ENCODE results near the gene CNPY3. TPM values are rescaled to one million over a fixed set of nuclear protein-coding genes. Genes with fewer than 3 reads are reported as not detected.
A peak's percentile ranks its signal among the peaks of the same experiment; 100 is the strongest.

The CNPY3 gene
- total and polyA plus RNA-seq, 10 of the 15 experiments (the other 5 are each of a cell fraction or from before 2014, with no cell fraction given) = 7.2 to 102 (median 73.6) TPM

DNA sequence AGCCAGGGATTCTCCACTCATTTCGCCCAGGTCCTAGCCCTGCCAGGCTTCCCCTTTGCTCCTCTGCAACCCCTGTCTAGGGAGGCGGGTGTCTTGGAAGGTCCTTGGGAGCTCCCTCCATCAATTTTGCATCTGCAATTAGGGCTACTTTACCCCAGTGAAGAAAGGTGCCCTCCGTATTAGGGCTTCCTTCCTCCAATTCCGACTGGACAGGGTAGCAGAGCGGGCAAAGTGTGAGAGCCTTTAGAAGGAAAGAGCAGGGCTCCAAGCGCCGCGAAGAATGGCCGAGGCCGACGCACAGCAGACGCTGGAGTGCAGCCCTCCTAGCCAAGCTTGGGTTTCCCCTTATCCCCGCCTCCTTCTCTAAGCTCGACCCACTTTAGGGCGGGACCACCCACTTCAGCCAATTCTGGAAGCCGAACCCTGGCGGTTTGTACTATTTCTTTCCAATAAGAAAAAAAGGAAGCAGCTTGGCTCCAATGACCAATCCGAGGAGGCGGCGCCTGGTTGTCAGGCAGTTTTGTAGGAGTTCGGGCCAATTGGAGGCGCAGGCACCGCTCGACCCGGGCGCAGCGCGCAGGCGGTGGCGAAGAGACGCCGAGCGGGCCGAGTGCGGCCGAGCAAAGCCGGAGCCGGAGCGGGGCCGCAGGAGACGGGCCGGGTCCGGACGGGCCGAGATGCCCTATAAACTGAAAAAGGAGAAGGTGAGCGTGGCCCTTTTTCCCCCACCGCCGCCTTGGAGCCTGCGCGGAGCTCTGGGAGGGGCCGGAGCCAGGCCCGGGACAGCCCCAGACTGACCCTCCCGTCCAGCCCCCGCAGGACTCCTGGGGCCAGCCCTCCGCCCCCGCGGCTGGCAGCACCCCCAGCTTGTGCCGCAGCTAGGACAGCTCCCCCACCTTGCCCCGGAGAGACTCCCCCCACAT is 55.0 kb downstream of the CNPY3 start, which contains the start of gene PPP2R5D (continued):
- TF ChIP-seq POLR2A (IDR thresholded peaks at IDR 0.05; ENCODE audit: low read depth, low read length) (peak; percentile 92), EP300 (IDR thresholded peaks at IDR 0.05; ENCODE audit: borderline replicate concordance in 1 of 2, control insufficient read depth in 1 of 2, low read depth in 2 of 2, low read length in 2 of 2) (no peak), ASH2L (IDR thresholded peaks at IDR 0.05; ENCODE audit: borderline replicate concordance, low read depth) (no peak), JUNB (IDR thresholded peaks at IDR 0.05) (no peak), TAF1 (IDR thresholded peaks at IDR 0.05; ENCODE audit: borderline replicate concordance, low read depth, low read length) (peak; percentile 71; the same call in 1 of the 2 replicates), PAX5 (IDR thresholded peaks at IDR 0.05; ENCODE audit: borderline replicate concordance, low read depth, low read length) (no peak), RELA (IDR thresholded peaks at IDR 0.05; ENCODE audit: borderline replicate concordance, partially characterized antibody) (no peak), POU2F2 (IDR thresholded peaks at IDR 0.05; ENCODE audit: borderline replicate concordance, low read depth, low read length) (peak; percentile 77; the same call in 2 of the 3 replicates), NR2F1 (conservative IDR thresholded peaks at IDR 0.05) (peak; percentile 52), ATF7 (IDR thresholded peaks at IDR 0.05; ENCODE audit: low read depth) (no peak), SUZ12 (IDR thresholded peaks at IDR 0.05; ENCODE audit: unreplicated experiment) (no peak), CREB1 (IDR thresholded peaks at IDR 0.05; ENCODE audit: low read depth) (peak; percentile 72)
- TF ChIP-seq, protein P1, sequence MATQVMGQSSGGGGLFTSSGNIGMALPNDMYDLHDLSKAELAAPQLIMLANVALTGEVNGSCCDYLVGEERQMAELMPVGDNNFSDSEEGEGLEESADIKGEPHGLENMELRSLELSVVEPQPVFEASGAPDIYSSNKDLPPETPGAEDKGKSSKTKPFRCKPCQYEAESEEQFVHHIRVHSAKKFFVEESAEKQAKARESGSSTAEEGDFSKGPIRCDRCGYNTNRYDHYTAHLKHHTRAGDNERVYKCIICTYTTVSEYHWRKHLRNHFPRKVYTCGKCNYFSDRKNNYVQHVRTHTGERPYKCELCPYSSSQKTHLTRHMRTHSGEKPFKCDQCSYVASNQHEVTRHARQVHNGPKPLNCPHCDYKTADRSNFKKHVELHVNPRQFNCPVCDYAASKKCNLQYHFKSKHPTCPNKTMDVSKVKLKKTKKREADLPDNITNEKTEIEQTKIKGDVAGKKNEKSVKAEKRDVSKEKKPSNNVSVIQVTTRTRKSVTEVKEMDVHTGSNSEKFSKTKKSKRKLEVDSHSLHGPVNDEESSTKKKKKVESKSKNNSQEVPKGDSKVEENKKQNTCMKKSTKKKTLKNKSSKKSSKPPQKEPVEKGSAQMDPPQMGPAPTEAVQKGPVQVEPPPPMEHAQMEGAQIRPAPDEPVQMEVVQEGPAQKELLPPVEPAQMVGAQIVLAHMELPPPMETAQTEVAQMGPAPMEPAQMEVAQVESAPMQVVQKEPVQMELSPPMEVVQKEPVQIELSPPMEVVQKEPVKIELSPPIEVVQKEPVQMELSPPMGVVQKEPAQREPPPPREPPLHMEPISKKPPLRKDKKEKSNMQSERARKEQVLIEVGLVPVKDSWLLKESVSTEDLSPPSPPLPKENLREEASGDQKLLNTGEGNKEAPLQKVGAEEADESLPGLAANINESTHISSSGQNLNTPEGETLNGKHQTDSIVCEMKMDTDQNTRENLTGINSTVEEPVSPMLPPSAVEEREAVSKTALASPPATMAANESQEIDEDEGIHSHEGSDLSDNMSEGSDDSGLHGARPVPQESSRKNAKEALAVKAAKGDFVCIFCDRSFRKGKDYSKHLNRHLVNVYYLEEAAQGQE (IDR thresholded peaks at IDR 0.05; ENCODE audit: low read depth, low read length) = no peak
- TF ChIP-seq, protein P2, sequence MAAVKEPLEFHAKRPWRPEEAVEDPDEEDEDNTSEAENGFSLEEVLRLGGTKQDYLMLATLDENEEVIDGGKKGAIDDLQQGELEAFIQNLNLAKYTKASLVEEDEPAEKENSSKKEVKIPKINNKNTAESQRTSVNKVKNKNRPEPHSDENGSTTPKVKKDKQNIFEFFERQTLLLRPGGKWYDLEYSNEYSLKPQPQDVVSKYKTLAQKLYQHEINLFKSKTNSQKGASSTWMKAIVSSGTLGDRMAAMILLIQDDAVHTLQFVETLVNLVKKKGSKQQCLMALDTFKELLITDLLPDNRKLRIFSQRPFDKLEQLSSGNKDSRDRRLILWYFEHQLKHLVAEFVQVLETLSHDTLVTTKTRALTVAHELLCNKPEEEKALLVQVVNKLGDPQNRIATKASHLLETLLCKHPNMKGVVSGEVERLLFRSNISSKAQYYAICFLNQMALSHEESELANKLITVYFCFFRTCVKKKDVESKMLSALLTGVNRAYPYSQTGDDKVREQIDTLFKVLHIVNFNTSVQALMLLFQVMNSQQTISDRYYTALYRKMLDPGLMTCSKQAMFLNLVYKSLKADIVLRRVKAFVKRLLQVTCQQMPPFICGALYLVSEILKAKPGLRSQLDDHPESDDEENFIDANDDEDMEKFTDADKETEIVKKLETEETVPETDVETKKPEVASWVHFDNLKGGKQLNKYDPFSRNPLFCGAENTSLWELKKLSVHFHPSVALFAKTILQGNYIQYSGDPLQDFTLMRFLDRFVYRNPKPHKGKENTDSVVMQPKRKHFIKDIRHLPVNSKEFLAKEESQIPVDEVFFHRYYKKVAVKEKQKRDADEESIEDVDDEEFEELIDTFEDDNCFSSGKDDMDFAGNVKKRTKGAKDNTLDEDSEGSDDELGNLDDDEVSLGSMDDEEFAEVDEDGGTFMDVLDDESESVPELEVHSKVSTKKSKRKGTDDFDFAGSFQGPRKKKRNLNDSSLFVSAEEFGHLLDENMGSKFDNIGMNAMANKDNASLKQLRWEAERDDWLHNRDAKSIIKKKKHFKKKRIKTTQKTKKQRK (IDR thresholded peaks at IDR 0.05; ENCODE audit: low read depth, low read length) = no peak
- TF ChIP-seq, protein P3, sequence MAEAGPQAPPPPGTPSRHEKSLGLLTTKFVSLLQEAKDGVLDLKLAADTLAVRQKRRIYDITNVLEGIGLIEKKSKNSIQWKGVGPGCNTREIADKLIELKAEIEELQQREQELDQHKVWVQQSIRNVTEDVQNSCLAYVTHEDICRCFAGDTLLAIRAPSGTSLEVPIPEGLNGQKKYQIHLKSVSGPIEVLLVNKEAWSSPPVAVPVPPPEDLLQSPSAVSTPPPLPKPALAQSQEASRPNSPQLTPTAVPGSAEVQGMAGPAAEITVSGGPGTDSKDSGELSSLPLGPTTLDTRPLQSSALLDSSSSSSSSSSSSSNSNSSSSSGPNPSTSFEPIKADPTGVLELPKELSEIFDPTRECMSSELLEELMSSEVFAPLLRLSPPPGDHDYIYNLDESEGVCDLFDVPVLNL (IDR thresholded peaks at IDR 0.05; ENCODE audit: low read depth, low read length) = no peak
- TF ChIP-seq, protein P4, sequence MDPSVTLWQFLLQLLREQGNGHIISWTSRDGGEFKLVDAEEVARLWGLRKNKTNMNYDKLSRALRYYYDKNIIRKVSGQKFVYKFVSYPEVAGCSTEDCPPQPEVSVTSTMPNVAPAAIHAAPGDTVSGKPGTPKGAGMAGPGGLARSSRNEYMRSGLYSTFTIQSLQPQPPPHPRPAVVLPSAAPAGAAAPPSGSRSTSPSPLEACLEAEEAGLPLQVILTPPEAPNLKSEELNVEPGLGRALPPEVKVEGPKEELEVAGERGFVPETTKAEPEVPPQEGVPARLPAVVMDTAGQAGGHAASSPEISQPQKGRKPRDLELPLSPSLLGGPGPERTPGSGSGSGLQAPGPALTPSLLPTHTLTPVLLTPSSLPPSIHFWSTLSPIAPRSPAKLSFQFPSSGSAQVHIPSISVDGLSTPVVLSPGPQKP (IDR thresholded peaks at IDR 0.05; ENCODE audit: low read depth, low read length) = no peak
- TF ChIP-seq, protein P5, sequence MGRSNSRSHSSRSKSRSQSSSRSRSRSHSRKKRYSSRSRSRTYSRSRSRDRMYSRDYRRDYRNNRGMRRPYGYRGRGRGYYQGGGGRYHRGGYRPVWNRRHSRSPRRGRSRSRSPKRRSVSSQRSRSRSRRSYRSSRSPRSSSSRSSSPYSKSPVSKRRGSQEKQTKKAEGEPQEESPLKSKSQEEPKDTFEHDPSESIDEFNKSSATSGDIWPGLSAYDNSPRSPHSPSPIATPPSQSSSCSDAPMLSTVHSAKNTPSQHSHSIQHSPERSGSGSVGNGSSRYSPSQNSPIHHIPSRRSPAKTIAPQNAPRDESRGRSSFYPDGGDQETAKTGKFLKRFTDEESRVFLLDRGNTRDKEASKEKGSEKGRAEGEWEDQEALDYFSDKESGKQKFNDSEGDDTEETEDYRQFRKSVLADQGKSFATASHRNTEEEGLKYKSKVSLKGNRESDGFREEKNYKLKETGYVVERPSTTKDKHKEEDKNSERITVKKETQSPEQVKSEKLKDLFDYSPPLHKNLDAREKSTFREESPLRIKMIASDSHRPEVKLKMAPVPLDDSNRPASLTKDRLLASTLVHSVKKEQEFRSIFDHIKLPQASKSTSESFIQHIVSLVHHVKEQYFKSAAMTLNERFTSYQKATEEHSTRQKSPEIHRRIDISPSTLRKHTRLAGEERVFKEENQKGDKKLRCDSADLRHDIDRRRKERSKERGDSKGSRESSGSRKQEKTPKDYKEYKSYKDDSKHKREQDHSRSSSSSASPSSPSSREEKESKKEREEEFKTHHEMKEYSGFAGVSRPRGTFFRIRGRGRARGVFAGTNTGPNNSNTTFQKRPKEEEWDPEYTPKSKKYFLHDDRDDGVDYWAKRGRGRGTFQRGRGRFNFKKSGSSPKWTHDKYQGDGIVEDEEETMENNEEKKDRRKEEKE (IDR thresholded peaks at IDR 0.05) = no peak

Measured in GM12878 (cell line).